ENCODE results near the gene PNPLA7.
"Not testable (repeated sequence)": the region's sequence is repeated elsewhere in the genome, so short reads cannot be mapped to it uniquely, and the experiment has no call there.

The PNPLA7 gene

DNA sequence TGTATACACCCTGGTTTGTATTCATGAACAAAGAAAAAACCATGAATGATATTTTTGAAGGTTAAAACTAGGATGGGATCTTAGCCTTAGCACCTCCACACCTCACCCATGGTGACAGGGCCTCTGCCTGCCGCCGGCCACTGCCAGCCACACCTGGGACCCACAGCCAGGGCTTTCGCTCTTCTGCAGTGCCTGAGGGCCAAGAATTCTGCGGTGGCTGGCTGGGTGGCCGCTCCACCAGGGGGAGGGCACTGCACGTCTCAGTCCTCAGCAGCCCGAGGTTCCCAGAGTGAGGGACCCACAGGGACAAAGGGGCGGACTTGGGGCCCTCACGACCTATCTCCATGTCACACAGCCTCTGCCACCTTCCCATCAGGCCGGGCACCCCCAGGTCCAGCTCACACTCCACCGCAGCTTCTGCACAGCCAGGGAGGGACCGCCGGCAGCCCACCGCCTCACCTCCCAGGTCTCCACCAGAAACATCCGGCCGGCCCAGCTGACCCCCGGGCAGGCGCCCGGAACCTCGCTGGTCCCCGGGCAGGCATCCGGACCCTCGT is 134.1 kb downstream of the PNPLA7 start:
- Histone ChIP-seq H3K9ac (ENCODE audit: low read depth, low read length) (no peak overlapping the region), H3K9me3 (replicated peaks; ENCODE audit: low read length) (no peaks in the 10 kb centered on the region)

DNA sequence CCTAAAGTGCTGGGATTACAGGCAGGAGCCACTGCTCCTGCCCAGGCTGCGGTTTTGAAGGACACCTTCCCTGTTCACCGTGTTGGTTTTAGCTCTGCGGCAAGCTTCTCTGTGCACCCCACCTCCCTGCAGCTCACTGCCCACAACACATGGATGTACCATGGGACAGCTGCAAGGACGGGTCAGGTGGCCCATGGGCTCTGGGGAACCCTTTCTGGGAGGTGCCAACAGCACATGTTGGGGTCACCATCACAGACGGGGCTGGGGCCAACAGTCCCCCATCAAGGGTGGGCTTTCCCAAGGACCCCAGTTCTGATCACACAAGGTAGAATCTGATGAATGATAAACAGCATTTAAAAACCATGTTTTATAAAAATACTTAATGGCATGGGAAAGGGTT is 134.8 kb downstream of the PNPLA7 start:
- H3K27me3 ChIP-seq (ENCODE audit: control insufficient read depth, insufficient read depth, low read length) = no peaks in the 10 kb centered on the region
- H3K9me3 ChIP-seq (replicated peaks; ENCODE audit: low read length) = no peaks in the 10 kb centered on the region
- H3K9ac ChIP-seq (ENCODE audit: low read depth, low read length) = no peak overlapping the region
- H3K4me3 ChIP-seq (ENCODE audit: low read length) = no peak overlapping the region
- H3K36me3 ChIP-seq (ENCODE audit: insufficient read depth, low read length) = no peaks in the 10 kb centered on the region
- H3K4me1 ChIP-seq (ENCODE audit: control insufficient read depth, insufficient read depth, low read length) = peaks cover 29% of the 10 kb centered on the region
- no peak overlapping the region for H3K4me2 ChIP-seq (ENCODE audit: low read length)

More for the DNA sequence above, 134.1 kb downstream of the PNPLA7 start:
- no peak overlapping the region for H3K4me3 ChIP-seq (ENCODE audit: low read length)
- H3K4me1 ChIP-seq (ENCODE audit: control insufficient read depth, insufficient read depth, low read length) = peaks cover 23% of the 10 kb centered on the region
- H3K27me3 ChIP-seq (ENCODE audit: control insufficient read depth, insufficient read depth, low read length) = no peaks in the 10 kb centered on the region
- no peaks in the 10 kb centered on the region for H3K36me3 ChIP-seq (ENCODE audit: insufficient read depth, low read length)
- H3K4me2 ChIP-seq (ENCODE audit: low read length) = no peak overlapping the region

DNA sequence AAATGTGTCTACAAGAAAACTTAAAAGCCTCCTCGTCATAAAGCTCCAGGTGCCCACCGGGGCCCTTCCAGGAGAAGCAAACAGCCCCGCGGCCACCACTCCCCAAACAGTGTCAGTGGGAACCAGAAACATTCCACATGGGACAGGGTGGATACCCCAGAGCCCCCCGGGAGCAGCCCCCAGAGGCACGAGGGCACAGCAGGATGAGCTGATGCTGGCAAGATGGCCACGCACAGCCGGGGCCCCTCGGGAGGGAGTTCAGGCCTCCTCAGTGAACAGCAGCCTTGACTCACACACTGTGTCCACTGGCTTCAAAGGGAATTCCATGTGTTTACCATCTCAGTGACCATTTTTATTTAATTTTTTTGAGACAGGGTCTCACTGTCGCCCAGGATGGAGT is 137.8 kb downstream of the PNPLA7 start:
- no peaks in the 10 kb centered on the region for H3K9me3 ChIP-seq (replicated peaks; ENCODE audit: low read length)
- no peak overlapping the region for H3K4me3 ChIP-seq (ENCODE audit: low read length)
- no peak overlapping the region for H3K9ac ChIP-seq (ENCODE audit: low read depth, low read length)
- H3K4me1 ChIP-seq (ENCODE audit: control insufficient read depth, insufficient read depth, low read length) = peaks cover 33% of the 10 kb centered on the region
- no peaks in the 10 kb centered on the region for H3K36me3 ChIP-seq (ENCODE audit: insufficient read depth, low read length)
- peak overlapping the region; percentile 24 for H3K4me2 ChIP-seq (ENCODE audit: low read length)
- H3K27me3 ChIP-seq (ENCODE audit: control insufficient read depth, insufficient read depth, low read length) = no peaks in the 10 kb centered on the region

DNA sequence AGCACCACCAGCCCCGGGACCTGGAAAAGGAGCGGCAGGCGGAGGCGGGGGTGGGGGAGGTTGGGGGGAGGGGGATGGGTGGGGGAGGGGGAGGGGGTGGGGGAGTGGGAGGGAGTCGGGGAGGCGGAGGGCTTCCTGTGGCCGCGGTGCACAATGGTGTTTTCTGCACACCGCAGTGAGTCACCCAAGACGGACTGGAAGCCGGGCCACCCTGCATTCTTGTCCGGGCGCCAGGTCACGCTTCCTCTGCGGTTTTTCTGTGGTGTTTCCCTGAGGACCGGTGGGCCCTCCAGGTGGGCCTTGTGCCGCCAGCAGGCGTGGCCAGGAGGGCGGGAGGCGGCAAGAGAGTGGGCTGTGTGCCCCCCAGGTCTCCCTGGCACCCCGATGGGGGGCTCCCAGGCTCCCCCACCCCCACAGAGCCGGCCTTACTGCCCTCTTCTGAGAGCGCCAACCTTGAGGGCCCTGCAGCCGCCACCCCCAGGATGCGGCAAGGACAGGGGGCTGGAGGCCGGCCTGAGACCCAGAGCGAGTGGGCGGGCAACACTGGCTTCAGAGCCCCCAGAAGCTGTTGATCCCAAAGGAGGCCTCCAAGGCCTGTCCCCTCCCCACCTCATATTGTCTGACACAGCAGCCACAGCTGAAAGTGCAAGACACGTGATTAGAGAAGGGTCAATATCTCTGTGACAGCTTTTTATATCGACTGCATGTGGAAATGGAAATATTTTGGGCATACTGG is 138.4 kb downstream of the PNPLA7 start:
- Histone ChIP-seq H3K36me3 (ENCODE audit: insufficient read depth, low read length) (no peaks in the 10 kb centered on the region), H3K9ac (ENCODE audit: low read depth, low read length) (no peak overlapping the region), H3K9me3 (replicated peaks; ENCODE audit: low read length) (no peaks in the 10 kb centered on the region), H3K27me3 (ENCODE audit: control insufficient read depth, insufficient read depth, low read length) (no peaks in the 10 kb centered on the region), H3K4me2 (ENCODE audit: low read length) (peak overlapping the region; percentile 60), H3K4me1 (ENCODE audit: control insufficient read depth, insufficient read depth, low read length) (peaks cover 35% of the 10 kb centered on the region), H3K4me3 (ENCODE audit: low read length) (no peak overlapping the region)

DNA sequence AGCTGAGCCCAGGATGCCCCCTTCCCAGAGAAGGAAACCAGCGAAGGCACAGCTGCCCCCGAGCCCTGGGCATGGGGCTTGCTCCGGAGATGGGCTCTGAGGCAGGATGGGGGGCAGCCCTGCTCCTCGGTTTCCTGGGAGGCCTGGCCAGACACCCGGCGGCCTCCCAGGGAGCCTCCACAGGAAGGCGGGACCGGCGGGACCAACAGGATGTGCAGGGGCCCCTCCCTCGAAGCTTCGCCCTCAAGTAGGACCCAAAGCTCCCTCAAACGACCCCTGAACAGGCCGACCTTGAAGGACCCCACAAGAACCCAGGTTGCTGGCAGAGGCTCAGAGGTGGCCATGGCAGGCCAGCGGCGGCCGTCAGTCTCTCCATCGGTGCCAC is 138.9 kb downstream of the PNPLA7 start:
- H3K4me3 ChIP-seq (ENCODE audit: low read length) = no peak overlapping the region
- H3K9me3 ChIP-seq (replicated peaks; ENCODE audit: low read length) = no peaks in the 10 kb centered on the region
- peak overlapping the region; percentile 60 for H3K4me2 ChIP-seq (ENCODE audit: low read length)
- no peaks in the 10 kb centered on the region for H3K27me3 ChIP-seq (ENCODE audit: control insufficient read depth, insufficient read depth, low read length)
- no peak overlapping the region for H3K9ac ChIP-seq (ENCODE audit: low read depth, low read length)
- H3K36me3 ChIP-seq (ENCODE audit: insufficient read depth, low read length) = no peaks in the 10 kb centered on the region
- peaks cover 35% of the 10 kb centered on the region for H3K4me1 ChIP-seq (ENCODE audit: control insufficient read depth, insufficient read depth, low read length)

DNA sequence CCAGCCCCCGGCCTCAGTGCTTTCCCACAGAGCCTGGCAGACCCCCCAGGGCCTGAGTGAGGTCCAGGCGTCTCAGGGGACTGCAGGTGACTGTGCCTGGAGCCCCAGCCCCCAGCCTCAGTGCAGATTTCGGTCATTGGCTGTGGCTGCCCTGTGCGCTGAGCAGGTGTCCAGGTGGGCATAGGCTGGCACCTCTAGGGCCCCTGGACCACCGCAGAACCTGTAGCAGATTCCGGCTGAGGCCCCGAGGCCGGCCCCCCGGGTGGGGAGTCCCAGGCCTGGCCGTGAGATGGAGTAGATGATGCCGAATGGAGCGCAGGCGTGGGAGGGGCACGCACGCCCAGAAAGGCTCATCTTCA is 139.3 kb downstream of the PNPLA7 start:
- peaks cover 35% of the 10 kb centered on the region for H3K4me1 ChIP-seq (ENCODE audit: control insufficient read depth, insufficient read depth, low read length)

DNA sequence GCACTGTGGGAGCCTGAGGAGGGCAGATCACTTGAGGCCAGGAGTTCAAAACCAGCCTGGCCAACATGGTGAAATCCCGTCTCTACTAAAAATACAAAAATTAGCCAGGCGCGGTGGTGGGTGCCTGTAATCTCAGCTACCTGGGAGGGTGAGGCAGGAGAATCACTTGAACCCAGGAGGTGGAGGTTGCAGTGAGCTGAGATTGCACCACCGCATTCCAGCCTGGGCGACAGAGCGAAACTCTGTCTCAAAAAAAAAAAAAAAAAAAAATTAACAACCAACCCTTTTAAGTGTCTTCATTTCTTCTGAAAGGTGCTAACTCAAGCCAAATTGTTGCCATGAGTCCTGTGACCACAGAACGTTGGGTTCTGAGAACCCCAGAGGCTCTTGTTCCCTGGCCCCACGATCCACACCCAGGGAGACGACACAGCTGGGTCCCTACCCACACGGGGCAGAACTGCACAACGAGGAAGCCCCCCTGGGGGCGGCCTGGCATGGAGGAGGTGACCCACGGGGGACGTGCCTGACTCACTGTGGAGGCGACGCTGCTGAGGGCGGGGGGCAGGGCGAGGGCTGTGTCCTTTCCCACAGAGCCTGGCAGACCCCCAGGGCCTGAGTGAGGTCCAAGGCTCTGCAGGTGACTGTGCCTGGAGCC is 139.8 kb downstream of the PNPLA7 start:
- not testable (repeated sequence) for H3K36me3 ChIP-seq (ENCODE audit: insufficient read depth, low read length); H3K4me2 ChIP-seq (ENCODE audit: low read length); H3K9me3 ChIP-seq (replicated peaks; ENCODE audit: low read length); H3K27me3 ChIP-seq (ENCODE audit: control insufficient read depth, insufficient read depth, low read length); H3K9ac ChIP-seq (ENCODE audit: low read depth, low read length); H3K4me3 ChIP-seq (ENCODE audit: low read length)
- peaks cover 40% of the 10 kb centered on the region for H3K4me1 ChIP-seq (ENCODE audit: control insufficient read depth, insufficient read depth, low read length)

More for the DNA sequence above, 139.3 kb downstream of the PNPLA7 start:
- no peaks in the 10 kb centered on the region for H3K27me3 ChIP-seq (ENCODE audit: control insufficient read depth, insufficient read depth, low read length)
- no peak overlapping the region for H3K4me3 ChIP-seq (ENCODE audit: low read length)
- H3K36me3 ChIP-seq (ENCODE audit: insufficient read depth, low read length) = no peaks in the 10 kb centered on the region
- peak overlapping the region; percentile 60 for H3K4me2 ChIP-seq (ENCODE audit: low read length)
- no peaks in the 10 kb centered on the region for H3K9me3 ChIP-seq (replicated peaks; ENCODE audit: low read length)
- H3K9ac ChIP-seq (ENCODE audit: low read depth, low read length) = no peak overlapping the region

Measured in skeletal muscle satellite cell (primary cell).